B cell (primary cell): Measurements from ENCODE around the gene EIF3M. TPM values are rescaled to one million over a fixed set of nuclear protein-coding genes. Genes with fewer than 3 reads are reported as not detected.

ENCODE experiments used
- ATAC-seq: fragments of 200-7000 bp; cut with Tn5 transposase; one replicate; pipeline ENCODE4 v1.10.0; 2021; ENCODE audit warnings: low read depth, mild to moderate bottlenecking, moderate number of reproducible peaks, moderate library complexity
- CTCF ChIA-PET: fragments of 350-600 bp; sonication (Branson Sonifier 250); formaldehyde crosslinking; loops from one replicate; lab custom pipeline; 2021; ENCODE audit warnings: antibody characterized with exemption, inconsistent platforms; lab: Charles Lee
- POLR2A ChIA-PET: fragments of 350-600 bp; sonication (Branson Sonifier 250); formaldehyde crosslinking; loops from one replicate; lab custom pipeline; 2021; ENCODE audit warnings: antibody characterized with exemption; lab: Charles Lee
- DNase-seq: peaks from one replicate; pipeline ENCODE4 v3.0.0; 2013
- H2AFZ ChIP-seq: 2 replicates; pipeline ENCODE4 v1.6.1; 2012; ENCODE audit warnings: mild to moderate bottlenecking, low read depth, low read length; ENCODE audit not compliant: insufficient read depth, poor library complexity, severe bottlenecking
- H3K27ac ChIP-seq, 2 donors: 1 replicate in 1 of 2; 2 replicates in 1 of 2; pipeline ENCODE4 v1.5.1; 2012 to 2013; ENCODE audit warnings: low read length in 2 of 2, mild to moderate bottlenecking in 2 of 2, moderate library complexity in 1 of 2
- H3K27me3 ChIP-seq, 4 experiments: fragments of 200-600 bp in 1 of 4; sonication (generic) in 1 of 4; replicated peaks in 1 of 4; 1 replicate in 2 of 4; 2 replicates in 2 of 4; pipeline versions ENCODE4 v1.6.1 to v1.7.0; 2013 to 2016; ENCODE audit warnings: low read length in 3 of 4, mild to moderate bottlenecking in 2 of 4, mixed read lengths in 1 of 4, moderate library complexity in 1 of 4; ENCODE audit not compliant: insufficient read depth in 4 of 4, control insufficient read depth in 3 of 4; ENCODE audit errors: control extremely low read depth in 1 of 4
- H3K36me3 ChIP-seq, 2 experiments: replicated peaks in 1 of 2; 1 replicate in 1 of 2; 2 replicates in 1 of 2; pipeline versions ENCODE4 v1.6.1 to v1.7.1; 2013; ENCODE audit warnings: low read length in 1 of 2; ENCODE audit not compliant: insufficient read depth in 2 of 2, control insufficient read depth in 1 of 2; ENCODE audit errors: control extremely low read depth in 1 of 2, extremely low read depth in 1 of 2
- H3K4me1 ChIP-seq, 2 donors: fragments of 200-600 bp in 1 of 2; sonication (generic) in 1 of 2; 1 replicate in 1 of 2; 2 replicates in 1 of 2; pipeline versions ENCODE4 v1.5.1 to v1.6.1; 2013 to 2017; ENCODE audit warnings: low read length in 2 of 2; ENCODE audit not compliant: control insufficient read depth in 2 of 2, insufficient read depth in 2 of 2
- H3K4me2 ChIP-seq: replicated peaks from 2 replicates; pipeline ENCODE3; 2012; ENCODE audit warnings: mild to moderate bottlenecking, low read depth, low read length; ENCODE audit not compliant: poor library complexity, severe bottlenecking
- H3K4me3 ChIP-seq, 5 experiments: fragments of 200-600 bp in 1 of 5; sonication (generic) in 1 of 5; 1 replicate in 3 of 5; 2 replicates in 2 of 5; pipeline versions ENCODE4 v1.5.1 to v1.7.0; 2011 to 2016; ENCODE audit warnings: low read length in 4 of 5, mild to moderate bottlenecking in 4 of 5, low read depth in 2 of 5, control low read depth in 1 of 5, moderate library complexity in 1 of 5; ENCODE audit not compliant: insufficient read depth in 1 of 5; ENCODE audit errors: control extremely low read depth in 1 of 5, extremely low read depth in 1 of 5
- H3K79me2 ChIP-seq: fragments of 200-600 bp; sonication (generic); one replicate; pipeline ENCODE4 v1.6.0; 2016; ENCODE audit warnings: low read length; ENCODE audit not compliant: control insufficient read depth, insufficient read depth
- H3K9ac ChIP-seq: fragments of 200-600 bp; sonication (generic); 2 replicates; pipeline ENCODE4 v1.6.1; 2017; ENCODE audit warnings: mild to moderate bottlenecking, low read length, moderate library complexity
- H3K9me3 ChIP-seq, 3 donors: one replicate each; pipeline versions ENCODE4 v1.6.1 to v1.7.1; 2013; ENCODE audit warnings: low read length in 2 of 3; ENCODE audit not compliant: control insufficient read depth in 2 of 3, insufficient read depth in 1 of 3; ENCODE audit errors: control extremely low read depth in 1 of 3
- H4K20me1 ChIP-seq: 2 replicates; pipeline ENCODE4 v1.6.0; 2012; ENCODE audit warnings: mild to moderate bottlenecking, low read length; ENCODE audit not compliant: insufficient read depth, control insufficient read depth, poor library complexity, severe bottlenecking
- H3K27ac Mint-ChIP-seq: one replicate; pipeline ENCODE4 v1.8.0; 2021; ENCODE audit warnings: mixed read lengths
- H3K27me3 Mint-ChIP-seq: one replicate; pipeline ENCODE4 v1.8.0; 2021; ENCODE audit warnings: mixed read lengths
- H3K4me1 Mint-ChIP-seq: one replicate; pipeline ENCODE4 v1.8.0; 2021; ENCODE audit warnings: mixed read lengths
- H3K4me3 Mint-ChIP-seq: one replicate; pipeline ENCODE4 v1.8.0; 2021; ENCODE audit warnings: mixed read lengths
- H3K9me3 Mint-ChIP-seq: one replicate; pipeline ENCODE4 v1.8.0; 2022; ENCODE audit warnings: mixed read lengths; ENCODE audit not compliant: insufficient read depth
- EZH2 ChIP-seq: IDR thresholded peaks from 2 replicates; pipeline ENCODE4 v1.6.1; 2012; ENCODE audit warnings: borderline replicate concordance, low read depth, mild to moderate bottlenecking, moderate library complexity, low read length; ENCODE audit not compliant: insufficient read depth, poor library complexity, severe bottlenecking
- WGBS: methylation state at CpG from one replicate; pipeline ENCODE4 v1.1.5; 2013; ENCODE audit warnings: missing lambda C conversion rate; ENCODE audit not compliant: insufficient coverage; 5-methylcytosine and 5-hydroxymethylcytosine counted together
- intact Hi-C: fragments of 100-400 bp; cut with micrococcal nuclease; formaldehyde crosslinking; loops from one replicate; pipeline ENCODE4 v1.10.0; 2022
- polyA plus RNA-seq: library from polyadenylated mRNA; depleted of rRNA; stranded (reverse); fragments of >200 nt; gene quantifications from 2 replicates; pipeline ENCODE4 v1.2.3, GENCODE V29; 2012
- total RNA-seq, 2 donors: library from RNA; stranded (reverse); fragments of 120-200 nt in 1 of 2; gene quantifications; 1 replicate in 1 of 2; 2 replicates in 1 of 2; pipeline versions ENCODE4 v1.2.3 to v1.2.4, GENCODE V29; 2013 to 2022
- TF ChIP-seq, protein P1 (sequence below): fragments of 200-600 bp; IDR thresholded peaks from one replicate; pipeline ENCODE4 v1.8.0; 2022; ENCODE audit warnings: antibody characterized with exemption, mild to moderate bottlenecking

The EIF3M gene
- total and polyA plus RNA-seq, 2 donors (not counting 1 experiment from before 2014, with no cell fraction given), result 147 to 174 TPM

DNA sequence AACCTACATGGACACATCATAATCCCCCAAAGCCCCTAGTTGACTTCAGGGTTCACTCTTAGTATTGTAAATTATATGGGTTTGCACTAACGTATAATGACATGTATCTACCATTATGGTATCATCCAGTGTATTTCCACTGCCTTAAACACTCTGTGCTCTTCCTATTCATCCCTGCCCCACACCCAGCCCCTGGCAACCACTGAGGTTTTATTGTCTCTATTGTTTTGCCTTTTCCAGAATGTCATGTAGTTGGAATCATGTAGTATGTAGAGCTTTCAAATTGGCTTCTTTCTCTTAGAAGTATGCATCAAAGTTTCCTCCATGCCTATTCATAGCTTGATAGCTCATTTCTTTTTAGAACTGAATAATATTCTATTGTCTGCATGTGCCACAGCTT is 16.5 kb upstream of the EIF3M start:
- H3K4me1 ChIP-seq, result no peaks in the 10 kb centered on the region
- H3K27ac ChIP-seq, result no peak overlapping the region
- TF ChIP-seq, protein P1, sequence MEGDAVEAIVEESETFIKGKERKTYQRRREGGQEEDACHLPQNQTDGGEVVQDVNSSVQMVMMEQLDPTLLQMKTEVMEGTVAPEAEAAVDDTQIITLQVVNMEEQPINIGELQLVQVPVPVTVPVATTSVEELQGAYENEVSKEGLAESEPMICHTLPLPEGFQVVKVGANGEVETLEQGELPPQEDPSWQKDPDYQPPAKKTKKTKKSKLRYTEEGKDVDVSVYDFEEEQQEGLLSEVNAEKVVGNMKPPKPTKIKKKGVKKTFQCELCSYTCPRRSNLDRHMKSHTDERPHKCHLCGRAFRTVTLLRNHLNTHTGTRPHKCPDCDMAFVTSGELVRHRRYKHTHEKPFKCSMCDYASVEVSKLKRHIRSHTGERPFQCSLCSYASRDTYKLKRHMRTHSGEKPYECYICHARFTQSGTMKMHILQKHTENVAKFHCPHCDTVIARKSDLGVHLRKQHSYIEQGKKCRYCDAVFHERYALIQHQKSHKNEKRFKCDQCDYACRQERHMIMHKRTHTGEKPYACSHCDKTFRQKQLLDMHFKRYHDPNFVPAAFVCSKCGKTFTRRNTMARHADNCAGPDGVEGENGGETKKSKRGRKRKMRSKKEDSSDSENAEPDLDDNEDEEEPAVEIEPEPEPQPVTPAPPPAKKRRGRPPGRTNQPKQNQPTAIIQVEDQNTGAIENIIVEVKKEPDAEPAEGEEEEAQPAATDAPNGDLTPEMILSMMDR, result no peak
- TF ChIP-seq EZH2, result no peak
- no peak overlapping the region for H3K9ac ChIP-seq
- POLR2A ChIA-PET, result no interaction called here
- Mint-ChIP-seq H3K27ac (no peak overlapping the region), H3K4me1 (peaks cover 4% of the 10 kb centered on the region), H3K27me3 (peaks cover 20% of the 10 kb centered on the region), H3K9me3 (no peaks in the 10 kb centered on the region), H3K4me3 (no peak overlapping the region)
- DNase-seq, result no peak
- no peak overlapping the region for H3K4me3 ChIP-seq
- no peaks in the 10 kb centered on the region for H3K36me3 ChIP-seq
- H3K79me2 ChIP-seq, result no peaks in the 10 kb centered on the region
- intact Hi-C loops, result no loop called here
- H3K27me3 ChIP-seq, result peaks cover 0 to 3% (median 0%) of the 10 kb centered on the region in 4 experiments
- no peaks in the 10 kb centered on the region for H4K20me1 ChIP-seq
- CTCF ChIA-PET, result no interaction called here
- no peak overlapping the region for H3K4me2 ChIP-seq
- no CpG with 5 or more reads among the region's 1 CpG for WGBS
- no peaks in the 10 kb centered on the region for H3K9me3 ChIP-seq
- peak overlapping the region; percentile 45 for H2AFZ ChIP-seq
- no peak for ATAC-seq

DNA sequence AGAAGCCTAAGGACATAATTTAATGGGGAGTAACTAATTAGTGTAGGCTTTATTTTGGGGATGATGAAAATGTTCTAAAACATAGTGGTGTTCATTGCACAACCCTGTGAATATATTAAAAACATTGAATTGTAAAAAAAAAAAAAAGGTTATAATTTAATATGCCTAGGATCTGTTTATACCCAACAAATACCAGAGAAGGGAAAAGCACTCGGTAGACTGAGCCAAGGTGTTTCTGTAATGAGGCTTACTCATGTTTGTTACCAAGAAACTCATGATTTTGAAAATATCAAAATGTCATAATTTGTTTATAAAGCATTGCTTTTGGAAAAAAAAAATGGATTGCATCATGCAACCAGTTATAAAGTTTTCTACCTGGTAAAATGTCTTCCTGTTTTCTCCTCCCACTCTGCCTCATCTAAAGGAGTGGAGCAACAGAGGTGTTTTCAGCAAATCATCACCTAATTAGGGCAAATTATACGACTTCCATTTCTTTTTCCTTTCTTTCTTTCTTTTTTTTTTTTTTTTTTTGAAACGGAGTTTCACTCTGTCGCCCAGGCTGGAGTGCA is 14.2 kb upstream of the EIF3M start:
- CTCF ChIA-PET, result interaction anchor here (0.7 kb wide), 1 partner anchor 8 kb away, joined by 3 read pairs; no protein-coding TSS in a partner anchor
- Histone ChIP-seq H3K4me1 (no peaks in the 10 kb centered on the region), H3K27me3 (peaks cover 0 to 3% (median 0%) of the 10 kb centered on the region in 4 experiments), H3K9me3 (no peaks in the 10 kb centered on the region), H3K4me3 (no peak overlapping the region), H3K36me3 (no peaks in the 10 kb centered on the region), H3K79me2 (no peaks in the 10 kb centered on the region), H3K9ac (no peak overlapping the region), H3K4me2 (no peak overlapping the region), H4K20me1 (no peaks in the 10 kb centered on the region), H3K27ac (no peak overlapping the region), H2AFZ (no peak overlapping the region)
- Mint-ChIP-seq H3K9me3 (no peaks in the 10 kb centered on the region), H3K4me3 (no peak overlapping the region), H3K4me1 (peaks cover 4% of the 10 kb centered on the region), H3K27ac (no peak overlapping the region), H3K27me3 (peaks cover 20% of the 10 kb centered on the region)
- ATAC-seq (no peak), DNase-seq (no peak)
- TF ChIP-seq, protein P1, result no peak
- TF ChIP-seq EZH2, result no peak
- WGBS, result 100% methylated on average over 1 of the region's 4 CpGs
- POLR2A ChIA-PET, result no interaction called here
- intact Hi-C loops, result no loop called here
